HG02759 (cell line): Measurements from ENCODE around the gene FN3KRP.
"Not testable (repeated sequence)": the region's sequence is repeated elsewhere in the genome, so short reads cannot be mapped to it uniquely, and the experiment has no call there.

Source experiments
- ATAC-seq: cut with Tn5 transposase; IDR thresholded peaks from one replicate; pipeline ENCODE4 v1.9.1; 2021; ENCODE audit warnings: mild to moderate bottlenecking, moderate library complexity; ENCODE audit not compliant: unreplicated experiment

The FN3KRP gene

DNA sequence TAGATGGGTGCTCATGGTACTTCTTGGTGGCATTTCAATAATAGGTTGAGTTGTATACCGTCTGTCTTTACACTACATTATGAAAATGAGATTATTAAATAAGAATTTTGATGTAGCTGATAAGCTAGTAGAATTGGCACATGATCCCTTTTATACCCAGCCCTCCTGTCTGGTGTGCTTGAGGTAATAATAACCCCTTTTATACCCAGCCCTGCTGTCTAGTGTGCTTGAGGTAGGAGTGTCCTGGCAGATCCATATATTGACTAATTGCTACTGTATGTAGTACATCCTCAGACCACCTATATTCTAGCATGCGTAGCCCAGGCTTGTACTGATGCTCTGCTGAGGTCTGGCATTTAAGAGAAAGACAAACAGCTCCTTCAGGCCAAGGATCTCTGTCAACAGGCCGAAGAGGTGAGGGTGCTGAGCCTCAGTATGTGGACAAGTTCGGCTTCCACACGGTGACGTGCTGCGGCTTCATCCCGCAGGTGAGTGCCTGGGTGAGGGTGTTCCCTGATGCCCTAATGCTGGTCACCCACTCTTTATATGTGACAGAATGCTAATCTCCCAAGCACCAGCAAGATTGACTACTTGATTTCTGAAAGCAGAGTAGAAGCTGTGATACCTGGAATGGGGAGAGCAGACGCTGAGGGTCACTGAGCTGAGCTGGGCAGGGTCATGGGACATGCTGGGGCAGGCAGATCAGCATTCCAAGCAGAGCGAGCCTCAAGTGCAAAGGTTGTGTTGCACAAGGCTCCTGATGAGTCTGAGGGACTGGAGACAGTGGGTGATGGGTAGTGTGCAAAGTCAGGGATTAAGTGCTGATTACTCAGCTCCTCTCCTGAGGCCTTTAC, 24.6 kb downstream of the FN3KRP start:
- no peak for ATAC-seq

DNA sequence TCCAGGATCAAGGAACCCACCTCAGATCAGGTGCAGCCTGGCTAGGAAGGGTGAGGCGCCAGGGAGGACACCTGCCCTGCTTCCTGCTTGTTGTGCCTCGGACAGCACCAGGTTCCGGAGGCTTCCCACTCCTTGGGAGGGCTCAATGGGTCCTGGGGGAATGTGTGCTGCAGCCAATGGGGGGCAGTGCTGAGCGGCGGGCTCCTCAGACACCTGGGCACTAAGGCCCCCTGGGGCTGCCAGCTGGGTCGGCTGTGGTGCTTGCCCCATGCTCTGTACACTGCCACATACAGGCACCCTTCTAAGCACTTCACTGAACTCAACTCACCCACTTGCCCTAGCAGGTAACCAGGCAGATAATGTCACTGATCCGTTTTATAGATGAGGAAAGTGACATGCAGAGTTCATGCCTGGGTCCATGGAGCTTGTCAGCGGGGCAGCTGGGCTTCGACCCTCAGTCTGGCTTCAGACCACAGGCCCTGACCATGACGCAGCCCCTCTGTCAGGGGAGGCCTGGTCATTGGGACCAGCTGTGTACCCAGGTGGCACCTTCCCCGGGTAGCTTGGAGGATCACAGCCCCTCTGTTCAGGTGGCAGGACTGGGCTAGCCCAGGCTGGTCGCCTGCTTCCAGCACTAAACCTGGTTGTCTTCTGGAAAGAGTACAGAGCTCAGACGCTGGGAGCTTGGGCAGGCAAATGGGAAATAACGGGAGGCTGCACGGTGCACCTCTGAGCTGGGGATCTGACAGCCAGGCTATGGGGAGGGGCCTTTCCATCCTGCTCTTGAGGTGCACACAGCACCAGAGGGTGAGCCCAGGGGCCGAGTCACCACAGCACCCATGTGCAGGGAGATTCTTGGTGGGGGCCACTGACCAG, 27.1 kb downstream of the FN3KRP start:
- no peak for ATAC-seq

- ATAC-seq = not testable (repeated sequence)
These were observed 28.2 kb downstream of the FN3KRP start for GRCh38 chr17:82744736-82745135.

GRCh38 chr17:82745524-82745923, 29.0 kb downstream of the FN3KRP start:
- no peak for ATAC-seq

DNA sequence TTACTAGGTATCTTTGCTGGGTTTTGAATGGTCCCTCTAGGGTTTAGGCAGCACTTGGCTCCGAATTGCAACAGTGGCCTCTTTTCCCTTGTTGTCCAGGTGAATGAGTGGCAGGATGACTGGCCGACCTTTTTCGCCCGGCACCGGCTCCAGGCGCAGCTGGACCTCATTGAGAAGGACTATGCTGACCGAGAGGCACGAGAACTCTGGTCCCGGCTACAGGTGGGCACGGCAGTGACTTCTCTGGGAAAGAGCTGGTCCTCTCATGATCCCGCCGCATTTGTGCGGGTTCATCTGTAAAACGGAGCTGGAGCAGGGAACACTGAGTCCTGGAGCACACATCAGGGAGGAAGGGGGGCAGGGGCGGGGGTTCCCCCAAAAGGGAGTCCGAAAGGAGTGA, 32.2 kb downstream of the FN3KRP start:
- ATAC-seq = no peak

- ATAC-seq = no peak
These were observed 33.9 kb downstream of the FN3KRP start for GRCh38 chr17:82750241-82750908.

- peak; percentile 36 for ATAC-seq
These were observed 34.7 kb downstream of the FN3KRP start for GRCh38 chr17:82751171-82751570.

DNA sequence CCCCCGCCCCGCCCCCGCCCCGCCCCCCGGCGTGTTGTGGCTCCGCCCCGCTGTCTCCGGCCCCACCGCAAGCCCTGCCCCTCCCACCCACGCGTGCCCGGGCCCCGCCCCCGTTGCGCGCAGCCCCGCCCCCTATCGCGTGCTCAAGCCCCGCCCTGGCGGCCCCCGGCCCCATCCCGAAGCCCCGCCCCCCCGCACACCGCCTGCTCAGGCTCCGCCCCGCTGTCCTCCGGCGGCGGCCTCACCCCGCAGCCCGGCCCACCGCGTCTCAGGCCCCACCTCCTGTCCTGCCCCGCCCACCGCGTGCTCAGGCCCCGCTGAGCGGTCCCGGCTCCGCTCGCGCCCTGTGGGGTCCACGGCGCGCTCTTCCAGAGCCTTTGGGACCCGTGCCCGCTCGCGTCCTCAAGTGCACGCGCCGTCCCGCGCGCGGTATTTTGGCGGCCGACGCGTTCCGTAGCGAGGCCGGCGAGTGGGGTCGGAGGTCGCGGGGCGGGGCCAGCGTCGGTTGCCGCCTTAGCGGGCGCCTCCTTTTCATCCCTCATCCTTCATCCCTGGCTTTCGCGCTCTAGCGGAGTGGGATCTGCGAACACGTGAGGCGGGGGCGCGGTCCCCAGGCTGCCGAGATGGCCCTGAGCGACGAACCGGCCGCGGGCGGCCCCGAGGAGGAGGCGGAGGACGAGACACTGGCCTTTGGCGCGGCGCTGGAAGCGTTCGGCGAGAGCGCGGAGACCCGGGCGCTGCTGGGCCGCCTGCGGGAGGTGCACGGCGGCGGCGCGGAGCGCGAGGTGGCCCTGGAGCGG, 35.3 kb downstream of the FN3KRP start, which contains the start of gene TBCD:
TBCD (plus strand) TSS at position 495 of the 800 bp plus-strand sequence; CDS start at position 624, 129 bp downstream.
- ATAC-seq = peak; percentile 77

DNA sequence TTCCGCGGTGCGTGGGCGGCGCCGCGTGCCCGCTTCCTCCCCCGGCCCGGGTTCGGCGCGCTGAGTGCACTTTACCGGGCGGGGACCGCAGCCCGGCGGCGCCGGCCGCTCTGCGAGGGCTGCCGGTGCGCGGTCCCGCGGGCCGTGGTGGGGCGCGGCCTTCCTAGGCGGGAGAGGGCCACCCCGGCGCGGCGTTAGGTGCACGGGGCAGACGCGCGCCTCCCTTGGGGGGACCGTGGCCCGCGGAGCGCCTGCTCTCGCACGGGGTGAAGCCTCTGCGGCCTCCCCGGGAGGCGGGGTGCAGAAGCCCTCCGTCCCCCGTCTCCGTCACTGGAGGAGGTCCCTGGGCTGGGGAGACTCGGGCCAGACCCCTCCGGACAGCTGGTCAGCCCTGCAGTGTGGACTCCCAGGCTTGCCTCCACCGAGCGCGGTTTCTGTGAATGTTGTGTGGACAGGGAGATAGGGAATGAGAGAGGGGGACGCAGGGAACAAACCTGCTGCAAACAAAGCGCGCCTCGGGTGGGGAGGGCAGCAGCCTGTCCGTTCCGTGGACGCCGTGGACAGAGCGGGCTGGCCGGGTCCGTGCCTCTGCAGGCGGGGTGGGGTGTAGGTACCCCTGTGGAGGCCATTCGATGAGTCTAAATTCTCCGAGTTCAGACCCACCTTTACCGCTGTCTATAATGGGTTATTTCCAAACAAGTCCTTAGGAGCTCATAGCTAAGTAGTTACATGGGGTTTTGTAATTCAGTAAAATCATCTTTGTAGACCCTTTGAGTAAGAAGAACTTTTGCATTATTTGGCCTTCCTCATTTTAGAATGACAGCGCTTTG, 36.1 kb downstream of the FN3KRP start:
- ATAC-seq = peak; percentile 40

- no peak for ATAC-seq
These were observed 36.6 kb downstream of the FN3KRP start for GRCh38 chr17:82753201-82753464.

DNA sequence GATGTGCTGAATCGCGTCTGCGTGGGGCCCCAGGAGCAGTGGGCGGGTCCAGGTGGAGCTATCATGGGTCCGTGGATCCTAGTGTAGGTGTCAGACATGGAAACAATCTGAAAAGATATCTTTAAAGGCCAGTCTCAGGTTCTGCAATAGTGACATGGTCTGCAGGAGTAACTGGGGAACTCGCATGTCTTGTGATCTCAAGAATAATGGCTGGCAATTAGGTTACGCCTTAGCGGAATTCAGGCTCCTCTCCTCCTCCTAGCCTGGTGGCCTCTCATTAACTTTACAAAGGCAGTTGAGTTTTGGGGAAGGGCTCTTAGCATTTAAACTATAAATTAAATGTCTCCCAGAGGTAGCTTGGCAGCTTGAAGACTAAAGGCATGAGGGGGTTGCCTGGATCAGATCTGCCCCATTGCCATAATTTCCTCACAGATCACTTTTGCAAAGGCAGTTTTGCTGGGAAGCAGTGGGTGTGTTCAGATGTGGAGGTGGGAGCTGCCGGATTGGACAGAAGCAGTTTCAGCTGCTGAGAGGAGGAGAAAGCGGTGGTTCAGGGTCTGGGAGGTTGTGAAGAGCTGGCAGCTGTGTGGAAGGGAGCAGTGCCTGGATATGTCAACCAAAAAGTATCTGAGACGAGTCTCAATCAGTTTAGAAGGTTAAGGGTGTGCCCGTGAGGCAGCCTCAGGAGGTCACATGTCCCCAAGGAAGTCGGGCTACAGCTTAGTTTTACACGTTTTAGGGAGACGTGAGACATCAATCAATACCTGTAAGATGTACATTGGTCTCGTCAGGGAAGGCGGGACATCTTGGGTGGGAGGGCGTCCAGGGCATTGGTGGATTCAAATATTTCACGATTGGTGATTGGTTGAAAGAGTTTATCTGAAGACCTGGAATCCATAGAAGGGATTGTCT, 38.0 kb downstream of the FN3KRP start:
- no peak for ATAC-seq

GRCh38 chr17:82756166-82756565, 39.7 kb downstream of the FN3KRP start:
- ATAC-seq = no peak

DNA sequence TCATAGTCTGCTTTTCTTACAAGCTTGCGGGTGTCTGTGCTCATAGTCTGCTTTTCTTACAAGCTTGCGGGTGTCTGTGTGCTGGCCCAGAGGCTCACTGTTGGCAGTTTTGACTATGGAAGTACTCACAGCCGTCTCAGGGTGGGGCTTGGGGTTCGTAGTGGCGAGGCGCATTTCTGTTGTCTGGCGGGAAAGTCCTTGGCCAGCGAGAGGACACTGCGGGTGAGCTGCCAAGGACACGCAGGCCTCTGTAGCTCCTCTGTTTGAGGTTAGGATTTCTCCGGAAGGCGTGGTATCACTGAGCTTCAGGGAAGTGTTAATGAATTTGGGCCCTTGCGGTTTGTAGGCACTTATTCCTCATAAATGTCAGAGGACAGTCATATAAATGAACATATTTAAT, 48.9 kb downstream of the FN3KRP start:
- no peak for ATAC-seq

- no peak for ATAC-seq
These were observed 50.7 kb downstream of the FN3KRP start for GRCh38 chr17:82767041-82767754.

DNA sequence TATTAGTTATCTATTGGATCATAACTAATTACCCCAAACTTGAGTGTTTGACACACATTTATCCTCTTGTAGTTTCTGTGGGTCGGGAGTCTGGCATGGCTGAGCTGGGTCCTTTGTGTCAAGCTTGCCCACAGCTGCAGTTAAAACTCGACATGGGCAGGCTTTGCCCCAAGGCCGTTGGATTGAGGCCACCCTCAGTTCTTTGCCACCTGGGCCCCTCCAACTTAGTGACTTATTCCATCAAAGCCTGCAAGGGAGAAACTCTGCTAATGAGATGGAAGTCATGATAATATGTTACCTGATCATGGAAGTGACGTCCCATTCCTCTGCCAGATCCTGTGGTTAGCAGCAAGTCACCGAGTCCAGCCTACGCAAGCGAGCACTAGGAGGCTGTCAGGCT, 52.5 kb downstream of the FN3KRP start:
- no peak for ATAC-seq

DNA sequence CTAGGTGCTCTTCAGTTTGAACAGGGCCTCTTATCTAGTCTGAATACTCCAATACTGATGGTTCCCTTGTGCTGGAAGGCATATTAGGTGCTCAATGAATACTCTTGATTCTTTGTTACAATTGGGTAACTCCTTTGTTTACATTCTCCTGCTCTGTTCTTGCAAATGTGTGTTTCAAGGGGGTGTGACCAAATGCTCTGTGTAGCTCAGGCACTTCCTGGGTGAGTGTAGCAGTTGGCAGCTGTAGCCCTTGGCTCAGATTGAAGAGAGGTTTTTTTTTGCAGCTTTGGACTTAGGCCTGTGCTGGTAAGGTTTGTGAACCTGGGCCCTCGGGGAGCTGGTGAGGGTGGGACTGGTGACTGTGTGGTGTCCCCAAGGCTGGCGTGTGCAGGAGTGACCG, 55.5 kb downstream of the FN3KRP start:
- no peak for ATAC-seq

DNA sequence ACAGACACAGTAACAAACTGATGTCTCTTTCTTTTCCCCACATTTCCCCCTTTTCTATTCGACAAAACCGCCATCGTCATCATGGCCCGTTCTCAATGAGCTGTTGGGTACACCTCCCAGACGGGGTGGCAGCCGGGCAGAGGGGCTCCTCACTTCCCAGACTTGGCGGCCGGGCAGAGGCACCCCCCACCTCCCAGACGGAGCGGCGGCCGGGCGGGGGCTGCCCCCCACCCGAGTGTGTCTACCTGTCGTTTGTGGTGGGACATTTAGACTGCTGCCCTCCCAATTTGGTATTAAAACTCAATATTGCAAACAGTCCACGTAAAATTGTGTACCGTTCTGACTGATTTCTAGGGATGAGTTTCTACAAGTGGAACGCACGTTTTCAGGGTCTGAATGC, 58.0 kb downstream of the FN3KRP start:
- ATAC-seq = not testable (repeated sequence)
